Measurements from ENCODE around the gene LRIG3.

Gene LRIG3

DNA sequence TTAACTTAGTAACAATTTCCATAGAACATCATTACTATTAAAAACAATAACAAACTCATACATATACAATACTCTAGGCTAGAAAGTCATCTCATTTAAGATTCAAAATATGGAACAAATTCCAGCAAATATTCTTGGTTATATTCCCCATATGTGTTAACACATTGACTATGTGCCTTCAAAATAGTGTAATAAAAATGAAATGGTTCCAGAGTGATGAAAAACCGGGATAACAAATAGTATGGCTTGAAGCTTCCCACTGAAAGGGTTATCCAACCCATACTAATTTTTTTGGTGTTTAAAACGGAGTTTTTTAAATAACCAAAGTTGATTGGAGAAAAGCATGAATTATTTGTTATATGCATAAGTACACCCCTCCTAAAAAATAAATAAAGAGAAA, 5.3 kb downstream of the LRIG3 start:
- no peak overlapping the region for H3K27ac ChIP-seq (ENCODE audit: low read depth, low read length)
- H3K9me3 ChIP-seq (ENCODE audit: insufficient read depth, low read depth, low read length) = no peaks in the 10 kb centered on the region
- peaks cover 2 to 4% of the 10 kb centered on the region in 2 experiments for H3K36me3 ChIP-seq (ENCODE audit: control insufficient read depth in 1 of 2, insufficient read depth in 2 of 2, low read length in 2 of 2)
- H3K79me1 ChIP-seq (ENCODE audit: low read length) = peaks cover 6% of the 10 kb centered on the region
- H4K12ac ChIP-seq (ENCODE audit: low read depth, low read length) = no peak overlapping the region
- H3K4me3 ChIP-seq (ENCODE audit: low read depth, low read length) = no peak overlapping the region
- peaks cover 6% of the 10 kb centered on the region for H3K79me2 ChIP-seq (ENCODE audit: control insufficient read depth, insufficient read depth, low read length, poor library complexity)
- no peak overlapping the region for H2AFZ ChIP-seq (ENCODE audit: insufficient read depth, low read length, poor library complexity)
- no peak overlapping the region for H2AK5ac ChIP-seq (ENCODE audit: low read length)
- no peaks in the 10 kb centered on the region for H3K27me3 ChIP-seq (ENCODE audit: insufficient read depth, low read length)
- no peak for DNase-seq
- H3K9ac ChIP-seq (ENCODE audit: low read length) = no peak overlapping the region
- H4K8ac ChIP-seq (ENCODE audit: low read depth, low read length) = no peak overlapping the region
- no peak overlapping the region for H3K4ac ChIP-seq (ENCODE audit: low read depth, low read length)
- no peak overlapping the region for H3K4me2 ChIP-seq (ENCODE audit: low read length)
- peaks cover 0 to 1% of the 10 kb centered on the region in 2 experiments for H3K4me1 ChIP-seq (ENCODE audit: control insufficient read depth in 1 of 2, insufficient read depth in 2 of 2, low read length in 2 of 2)
- no peak overlapping the region for H3K18ac ChIP-seq (ENCODE audit: low read length)
- no peak overlapping the region for H3K14ac ChIP-seq (ENCODE audit: low read length)
- H2BK5ac ChIP-seq (ENCODE audit: low read depth, low read length, poor library complexity) = no peak overlapping the region
- no CpG with 5 or more reads among the region's 2 CpGs for WGBS (ENCODE audit: extremely low coverage, insufficient coverage, insufficient read length)
- H2BK12ac ChIP-seq (ENCODE audit: low read length) = no peak overlapping the region
- H4K91ac ChIP-seq (ENCODE audit: low read depth, low read length) = no peak overlapping the region
- H2BK120ac ChIP-seq (ENCODE audit: insufficient read depth, low read length, poor library complexity) = no peak overlapping the region
- no peak overlapping the region for H3K23ac ChIP-seq (ENCODE audit: low read length)

DNA sequence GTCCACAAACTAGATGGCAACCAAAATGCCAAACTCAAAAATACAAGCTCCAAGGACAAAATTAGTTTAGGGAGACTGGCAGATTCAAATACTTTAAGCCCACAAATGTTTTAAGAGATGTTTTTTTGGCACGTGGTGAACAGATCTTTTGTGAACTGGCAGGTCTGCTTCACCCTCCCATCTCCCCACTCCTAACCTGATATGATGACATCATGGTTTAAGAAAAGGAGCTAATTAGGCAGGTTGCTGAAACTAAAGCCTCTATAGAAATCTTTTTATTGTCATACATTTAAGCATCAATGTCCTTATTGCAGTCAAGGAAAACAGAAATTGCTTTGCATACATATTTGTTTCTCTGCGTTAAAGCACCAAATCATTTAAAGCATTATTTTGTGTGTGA, 5.8 kb downstream of the LRIG3 start:
- no peak overlapping the region for H3K18ac ChIP-seq (ENCODE audit: low read length)
- no peak overlapping the region for H2BK12ac ChIP-seq (ENCODE audit: low read length)
- no peak overlapping the region for H3K9ac ChIP-seq (ENCODE audit: low read length)
- H3K4me2 ChIP-seq (ENCODE audit: low read length) = no peak overlapping the region
- H4K91ac ChIP-seq (ENCODE audit: low read depth, low read length) = no peak overlapping the region
- H4K12ac ChIP-seq (ENCODE audit: low read depth, low read length) = no peak overlapping the region
- H3K4me3 ChIP-seq (ENCODE audit: low read depth, low read length) = no peak overlapping the region
- no peak overlapping the region for H2BK5ac ChIP-seq (ENCODE audit: low read depth, low read length, poor library complexity)
- H2BK120ac ChIP-seq (ENCODE audit: insufficient read depth, low read length, poor library complexity) = no peak overlapping the region
- H3K79me1 ChIP-seq (ENCODE audit: low read length) = peaks cover under 1% of the 10 kb centered on the region
- H3K9me3 ChIP-seq (ENCODE audit: insufficient read depth, low read depth, low read length) = no peaks in the 10 kb centered on the region
- H2AK5ac ChIP-seq (ENCODE audit: low read length) = no peak overlapping the region
- H3K14ac ChIP-seq (ENCODE audit: low read length) = no peak overlapping the region
- H3K27me3 ChIP-seq (ENCODE audit: insufficient read depth, low read length) = no peaks in the 10 kb centered on the region
- H3K36me3 ChIP-seq (ENCODE audit: control insufficient read depth in 1 of 2, insufficient read depth in 2 of 2, low read length in 2 of 2) = peaks cover 2 to 4% of the 10 kb centered on the region in 2 experiments
- H3K27ac ChIP-seq (ENCODE audit: low read depth, low read length) = no peak overlapping the region
- H3K79me2 ChIP-seq (ENCODE audit: control insufficient read depth, insufficient read depth, low read length, poor library complexity) = peaks cover under 1% of the 10 kb centered on the region
- H3K4me1 ChIP-seq (ENCODE audit: control insufficient read depth in 1 of 2, insufficient read depth in 2 of 2, low read length in 2 of 2) = peaks cover 0 to 1% of the 10 kb centered on the region in 2 experiments
- no peak overlapping the region for H3K4ac ChIP-seq (ENCODE audit: low read depth, low read length)
- no peak overlapping the region for H3K23ac ChIP-seq (ENCODE audit: low read length)
- no CpG with 5 or more reads among the region's 2 CpGs for WGBS (ENCODE audit: extremely low coverage, insufficient coverage, insufficient read length)
- DNase-seq = no peak
- no peak overlapping the region for H2AFZ ChIP-seq (ENCODE audit: insufficient read depth, low read length, poor library complexity)
- no peak overlapping the region for H4K8ac ChIP-seq (ENCODE audit: low read depth, low read length)

DNA sequence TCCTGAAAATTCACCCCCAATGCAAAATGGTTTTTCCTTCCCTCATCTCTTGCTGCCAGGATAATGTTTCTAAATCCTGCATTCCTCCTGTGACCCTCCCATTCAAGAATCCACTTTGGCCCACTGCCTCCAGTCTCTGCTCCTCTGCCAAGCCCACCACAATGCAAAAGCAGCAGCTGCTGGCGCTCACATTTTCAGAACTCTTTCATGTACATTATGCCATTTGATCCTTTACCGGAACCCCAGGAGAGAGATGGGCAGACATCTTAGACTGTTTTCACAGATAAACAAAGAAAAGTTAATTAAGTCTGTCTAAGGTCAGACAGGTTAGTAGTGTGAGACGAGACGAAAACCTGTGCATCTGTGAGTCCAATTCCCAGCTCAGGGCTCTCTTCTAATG, 12.9 kb downstream of the LRIG3 start:
- Histone ChIP-seq H3K23ac (ENCODE audit: low read length) (no peak overlapping the region), H3K9me3 (ENCODE audit: insufficient read depth, low read depth, low read length) (no peaks in the 10 kb centered on the region), H2AFZ (ENCODE audit: insufficient read depth, low read length, poor library complexity) (no peak overlapping the region), H3K4me2 (ENCODE audit: low read length) (no peak overlapping the region), H2BK12ac (ENCODE audit: low read length) (no peak overlapping the region), H3K4me1 (ENCODE audit: control insufficient read depth in 1 of 2, insufficient read depth in 2 of 2, low read length in 2 of 2) (peaks cover 0 to 5% of the 10 kb centered on the region in 2 experiments), H3K36me3 (ENCODE audit: control insufficient read depth in 1 of 2, insufficient read depth in 2 of 2, low read length in 2 of 2) (peaks cover 6 to 8% of the 10 kb centered on the region in 2 experiments), H4K91ac (ENCODE audit: low read depth, low read length) (no peak overlapping the region), H3K9ac (ENCODE audit: low read length) (no peak overlapping the region), H4K8ac (ENCODE audit: low read depth, low read length) (no peak overlapping the region), H3K14ac (ENCODE audit: low read length) (no peak overlapping the region), H2BK120ac (ENCODE audit: insufficient read depth, low read length, poor library complexity) (no peak overlapping the region), H4K12ac (ENCODE audit: low read depth, low read length) (no peak overlapping the region), H3K27me3 (ENCODE audit: insufficient read depth, low read length) (no peaks in the 10 kb centered on the region), H3K79me1 (ENCODE audit: low read length) (no peaks in the 10 kb centered on the region), H3K79me2 (ENCODE audit: control insufficient read depth, insufficient read depth, low read length, poor library complexity) (no peaks in the 10 kb centered on the region), H3K4ac (ENCODE audit: low read depth, low read length) (no peak overlapping the region), H3K27ac (ENCODE audit: low read depth, low read length) (no peak overlapping the region), H3K4me3 (ENCODE audit: low read depth, low read length) (no peak overlapping the region), H2BK5ac (ENCODE audit: low read depth, low read length, poor library complexity) (peak overlapping the region; percentile 41), H2AK5ac (ENCODE audit: low read length) (no peak overlapping the region), H3K18ac (ENCODE audit: low read length) (no peak overlapping the region)
- DNase-seq = no peak
- WGBS (ENCODE audit: extremely low coverage, insufficient coverage, insufficient read length) = no CpG with 5 or more reads among the region's 4 CpGs

DNA sequence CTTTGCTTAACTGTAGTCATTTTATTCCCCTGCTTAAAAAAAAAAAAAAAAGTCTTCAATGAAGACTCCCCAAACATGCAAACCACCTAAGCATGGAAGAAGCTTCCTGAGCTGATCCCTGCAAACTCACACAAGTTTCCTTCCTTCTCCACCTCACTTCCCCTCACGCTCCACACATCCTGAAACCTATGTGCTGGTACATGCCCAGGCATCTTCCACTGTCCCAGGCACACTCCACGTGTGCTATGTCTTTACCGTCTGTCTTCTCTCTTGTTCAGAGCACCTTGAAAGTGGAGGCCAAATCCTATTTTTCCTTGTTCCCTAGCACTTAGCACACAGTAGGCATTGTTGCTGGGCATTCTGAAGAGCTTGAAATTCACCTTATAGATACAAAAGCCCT, 13.4 kb downstream of the LRIG3 start:
- H3K36me3 ChIP-seq (ENCODE audit: control insufficient read depth in 1 of 2, insufficient read depth in 2 of 2, low read length in 2 of 2) = peaks cover 6 to 8% of the 10 kb centered on the region in 2 experiments

More for the DNA sequence above, 13.4 kb downstream of the LRIG3 start:
- Histone ChIP-seq H3K27ac (ENCODE audit: low read depth, low read length) (no peak overlapping the region), H4K8ac (ENCODE audit: low read depth, low read length) (no peak overlapping the region), H3K4ac (ENCODE audit: low read depth, low read length) (no peak overlapping the region), H3K23ac (ENCODE audit: low read length) (no peak overlapping the region), H4K91ac (ENCODE audit: low read depth, low read length) (no peak overlapping the region), H3K14ac (ENCODE audit: low read length) (no peak overlapping the region), H2AFZ (ENCODE audit: insufficient read depth, low read length, poor library complexity) (no peak overlapping the region), H3K79me1 (ENCODE audit: low read length) (no peaks in the 10 kb centered on the region), H2BK5ac (ENCODE audit: low read depth, low read length, poor library complexity) (no peak overlapping the region), H2BK12ac (ENCODE audit: low read length) (no peak overlapping the region), H3K9me3 (ENCODE audit: insufficient read depth, low read depth, low read length) (no peaks in the 10 kb centered on the region), H2AK5ac (ENCODE audit: low read length) (no peak overlapping the region), H3K9ac (ENCODE audit: low read length) (no peak overlapping the region), H3K18ac (ENCODE audit: low read length) (no peak overlapping the region), H3K4me1 (ENCODE audit: control insufficient read depth in 1 of 2, insufficient read depth in 2 of 2, low read length in 2 of 2) (peaks cover 0 to 5% of the 10 kb centered on the region in 2 experiments), H3K27me3 (ENCODE audit: insufficient read depth, low read length) (no peaks in the 10 kb centered on the region), H4K12ac (ENCODE audit: low read depth, low read length) (no peak overlapping the region), H3K79me2 (ENCODE audit: control insufficient read depth, insufficient read depth, low read length, poor library complexity) (no peaks in the 10 kb centered on the region), H3K4me3 (ENCODE audit: low read depth, low read length) (no peak overlapping the region), H3K4me2 (ENCODE audit: low read length) (no peak overlapping the region), H2BK120ac (ENCODE audit: insufficient read depth, low read length, poor library complexity) (no peak overlapping the region)
- DNase-seq = no peak
- WGBS (ENCODE audit: extremely low coverage, insufficient coverage, insufficient read length) = no CpG with 5 or more reads among the region's 3 CpGs

Data from trophoblast cell (in vitro differentiated cells and primary cell).